Lower lobe of right lung (tissue), 2 donors: ENCODE data around the gene SIPA1. TPM values are rescaled to one million over a fixed set of nuclear protein-coding genes. Genes with fewer than 3 reads are reported as not detected.
A peak's percentile ranks its signal among the peaks of the same experiment; 100 is the strongest.

Experiments used
- ATAC-seq, 2 donors: fragments of 200-7000 bp; cut with Tn5 transposase; one replicate each; pipeline ENCODE4 v1.9.1; 2020 to 2022; ENCODE audit warnings: mild to moderate bottlenecking in 2 of 2, moderate library complexity in 2 of 2
- DNase-seq: peaks from one replicate; pipeline ENCODE4 v3.0.0-alpha.2; 2020
- H3K27ac ChIP-seq: fragments of 200-600 bp; one replicate; pipeline ENCODE4 v1.8.0; 2022
- H3K27me3 ChIP-seq: fragments of 200-600 bp; one replicate; pipeline ENCODE4 v1.8.0; 2022; ENCODE audit warnings: low read depth
- H3K36me3 ChIP-seq: fragments of 200-600 bp; one replicate; pipeline ENCODE4 v1.8.0; 2022; ENCODE audit warnings: mild to moderate bottlenecking
- H3K4me1 ChIP-seq: fragments of 200-600 bp; one replicate; pipeline ENCODE4 v1.8.0; 2022
- H3K4me3 ChIP-seq: fragments of 200-600 bp; one replicate; pipeline ENCODE4 v1.8.0; 2022; ENCODE audit warnings: mild to moderate bottlenecking
- H3K9me3 ChIP-seq: fragments of 200-600 bp; one replicate; pipeline ENCODE4 v1.8.0; 2022
- CTCF ChIP-seq: fragments of 200-600 bp; IDR thresholded peaks from one replicate; pipeline ENCODE4 v1.8.0; 2022; ENCODE audit warnings: antibody characterized with exemption, mild to moderate bottlenecking
- intact Hi-C: fragments of 100-400 bp; cut with DNase I; formaldehyde crosslinking; loops from one replicate; pipeline ENCODE4 v1.11.0; 2022
- total RNA-seq: library from RNA; stranded (reverse); fragmentation: NEBNext Ultra II Directional; extraction: Animal tissue kit (Norgen Biotek cat#: 25700); gene quantifications from one replicate; pipeline ENCODE4 v1.2.1, GENCODE V29; 2021
- donor health status: DM: no; HTN: yes; CAD: no; lungs with severe emphysema.

SIPA1 gene
- total RNA-seq, 1 donor from 2014 or later, result 102 TPM

- peak overlapping the region; percentile 95 for H3K27ac ChIP-seq
- no peaks in the 10 kb centered on the region for H3K27me3 ChIP-seq
- H3K36me3 ChIP-seq, result peaks cover 62% of the 10 kb centered on the region
- DNase-seq, result no peak
- H3K4me3 ChIP-seq, result peak overlapping the region; percentile 95
- TF ChIP-seq CTCF, result no peak
- intact Hi-C loops, result no loop called here
- no peaks in the 10 kb centered on the region for H3K9me3 ChIP-seq
- peaks cover 65% of the 10 kb centered on the region for H3K4me1 ChIP-seq
- ATAC-seq, result no peak
Observed at GRCh38 chr11:65610404-65610803, 27.5 kb upstream of the SIPA1 start.

- H3K27me3 ChIP-seq, result no peaks in the 10 kb centered on the region
- DNase-seq (peak; percentile 80), ATAC-seq (no peak)
- peak overlapping the region; percentile 95 for H3K4me3 ChIP-seq
- H3K27ac ChIP-seq, result peak overlapping the region; percentile 95
- H3K4me1 ChIP-seq, result peaks cover 65% of the 10 kb centered on the region
- H3K36me3 ChIP-seq, result peaks cover 54% of the 10 kb centered on the region
- no peaks in the 10 kb centered on the region for H3K9me3 ChIP-seq
- TF ChIP-seq CTCF, result no peak
- intact Hi-C loops, result no loop called here
Observed at GRCh38 chr11:65611028-65611757, 26.7 kb upstream of the SIPA1 start.

GRCh38 chr11:65611758-65612603 lies 25.9 kb upstream of the SIPA1 start:
- H3K4me3 ChIP-seq, result peak overlapping the region; percentile 95
- no peaks in the 10 kb centered on the region for H3K9me3 ChIP-seq
- DNase-seq (no peak), ATAC-seq (no peak)
- intact Hi-C loops, result no loop called here
- peaks cover 48% of the 10 kb centered on the region for H3K36me3 ChIP-seq
- peak overlapping the region; percentile 95 for H3K27ac ChIP-seq
- peaks cover 67% of the 10 kb centered on the region for H3K4me1 ChIP-seq
- no peaks in the 10 kb centered on the region for H3K27me3 ChIP-seq
- no peak for TF ChIP-seq CTCF

- ATAC-seq, result no peak
- intact Hi-C loops, result no loop called here
- H3K9me3 ChIP-seq, result no peaks in the 10 kb centered on the region
- no peak for DNase-seq
- peak overlapping the region; percentile 95 for H3K27ac ChIP-seq
- no peaks in the 10 kb centered on the region for H3K27me3 ChIP-seq
- peak overlapping the region; percentile 95 for H3K4me3 ChIP-seq
- peaks cover 46% of the 10 kb centered on the region for H3K36me3 ChIP-seq
- TF ChIP-seq CTCF, result no peak
- H3K4me1 ChIP-seq, result peaks cover 69% of the 10 kb centered on the region
Observed at GRCh38 chr11:65612691-65613090, 25.2 kb upstream of the SIPA1 start.

GRCh38 chr11:65613091-65613928 lies 24.6 kb upstream of the SIPA1 start:
- peaks cover 65% of the 10 kb centered on the region for H3K4me1 ChIP-seq
- ATAC-seq, result peak; percentile 0
- peak overlapping the region; percentile 95 for H3K27ac ChIP-seq
- peak; percentile 70 for DNase-seq
- peak overlapping the region; percentile 95 for H3K4me3 ChIP-seq
- H3K27me3 ChIP-seq, result no peaks in the 10 kb centered on the region
- H3K9me3 ChIP-seq, result no peaks in the 10 kb centered on the region
- intact Hi-C loops, result no loop called here
- no peak for TF ChIP-seq CTCF
- peaks cover 46% of the 10 kb centered on the region for H3K36me3 ChIP-seq
